NCI-H82 treated with DMSO at 0.1 percent for 48 hours (cell line): ENCODE measurements around the gene ATF6.

Source experiments
- DNase-seq: peaks from one replicate; lab custom pipeline; 2025; ENCODE audit not compliant: unreplicated experiment; lab: John Stamatoyannopoulos, UW

ATF6 gene

DNA sequence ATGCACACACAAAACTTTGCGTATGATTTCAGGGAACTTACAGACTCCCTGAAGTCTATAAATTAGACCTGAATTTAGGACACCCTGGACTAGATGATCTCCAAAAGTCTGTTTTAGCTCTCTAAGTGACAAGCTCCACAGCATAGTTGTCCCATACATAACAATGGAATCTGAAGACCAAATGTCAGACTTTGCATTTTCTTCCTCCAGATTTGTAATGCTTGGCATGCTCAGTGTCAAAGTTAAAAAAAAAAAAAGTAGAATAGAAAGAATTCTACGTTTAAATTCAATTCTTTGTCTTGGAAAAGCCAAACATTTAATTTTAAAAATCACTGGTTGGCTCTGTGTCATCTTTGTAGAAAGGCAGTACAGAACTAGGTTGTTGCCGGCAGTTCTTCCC, 190.8 kb downstream of the ATF6 start:
- DNase-seq = no peak

DNA sequence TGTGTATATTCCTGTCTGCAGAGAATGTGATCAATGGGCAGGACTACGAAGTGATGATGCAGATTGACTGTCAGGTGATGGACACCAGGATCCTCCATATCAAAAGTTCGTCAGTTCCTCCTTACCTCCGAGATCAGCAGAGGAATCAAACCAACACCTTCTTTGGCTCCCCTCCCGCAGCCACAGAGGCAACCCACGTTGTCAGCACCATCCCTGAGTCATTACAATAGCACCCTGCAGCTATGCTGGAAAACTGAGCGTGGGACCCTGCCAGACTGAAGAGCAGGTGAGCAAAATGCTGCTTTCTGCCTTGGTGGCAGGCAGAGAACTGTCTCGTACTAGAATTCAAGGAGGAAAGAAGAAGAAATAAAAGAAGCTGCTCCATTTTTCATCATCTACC, 192.3 kb downstream of the ATF6 start:
- DNase-seq = no peak

DNA sequence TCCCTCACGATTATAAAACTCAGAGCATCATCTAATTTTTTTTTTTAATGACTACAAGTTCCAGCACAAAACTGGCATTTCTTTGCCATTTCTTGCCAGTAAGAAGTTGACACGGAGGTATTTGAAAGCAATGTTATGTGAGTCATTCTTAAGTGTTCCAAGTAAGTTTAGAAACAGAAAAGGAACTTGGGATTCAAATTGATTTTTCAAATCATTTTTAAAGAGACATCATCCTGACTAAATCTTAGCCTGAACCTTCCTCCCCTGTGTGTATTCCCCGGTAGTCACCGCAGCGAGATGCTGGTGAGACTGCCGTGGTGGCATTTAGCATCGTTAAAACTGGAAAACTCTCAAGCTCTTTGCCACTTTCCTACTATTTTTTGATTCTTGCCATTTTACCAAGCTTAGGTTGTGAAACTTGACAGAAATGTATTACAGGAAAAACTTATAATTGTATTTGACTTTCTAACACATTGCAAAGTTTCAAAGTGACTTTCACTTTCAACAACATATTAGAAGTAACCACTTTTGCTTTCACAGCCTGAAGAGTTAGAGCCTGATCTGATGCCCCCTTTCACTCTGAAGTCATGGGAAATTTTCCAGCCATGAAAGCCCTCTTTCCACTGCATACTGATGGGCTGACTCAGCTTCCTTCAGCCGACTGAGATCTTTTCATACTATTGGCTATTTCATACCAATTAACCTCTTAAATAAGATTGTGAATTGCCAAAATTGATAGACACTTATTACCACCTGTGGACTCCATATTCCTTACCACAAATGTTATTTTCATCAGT, 196.2 kb downstream of the ATF6 start:
- DNase-seq = no peak

DNA sequence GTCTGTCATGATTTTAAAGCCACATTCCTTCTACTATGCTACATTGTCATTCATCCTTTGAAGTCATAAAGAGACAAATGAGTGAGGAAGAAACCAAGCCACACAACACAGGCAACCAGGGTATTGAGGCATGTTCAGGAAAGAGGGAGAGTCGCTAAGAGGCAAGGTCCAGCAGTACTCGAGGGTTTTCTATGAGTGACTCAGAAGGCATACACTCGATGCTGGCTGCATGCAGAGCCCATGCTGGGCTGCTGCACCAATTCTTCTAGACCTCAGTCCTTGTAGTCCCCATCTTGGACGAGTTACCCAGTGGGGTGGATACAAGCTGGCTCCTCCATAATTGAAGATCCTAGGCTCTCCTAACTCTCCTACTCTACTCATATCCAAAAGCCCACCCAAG, 199.9 kb downstream of the ATF6 start:
- DNase-seq = no peak

DNA sequence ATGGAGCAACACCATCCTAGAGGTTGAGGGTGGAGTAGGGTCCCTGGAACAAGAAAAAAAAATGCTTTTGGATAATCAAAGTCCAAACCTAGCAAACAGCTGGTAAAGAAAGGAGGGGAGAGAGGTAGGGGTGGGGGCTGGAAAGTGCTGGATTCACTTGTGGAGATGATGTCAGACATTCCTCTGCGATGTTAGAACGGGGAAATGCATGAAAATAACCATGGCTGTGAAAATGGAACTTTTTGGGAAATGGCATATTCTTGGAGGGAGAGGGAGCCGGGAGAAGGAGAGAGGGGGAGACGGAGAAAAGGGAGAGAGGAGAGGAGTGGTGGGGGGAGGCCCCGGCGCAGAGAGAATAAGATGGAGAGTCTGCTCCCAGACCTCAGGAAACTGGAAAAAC, 203.9 kb downstream of the ATF6 start:
- no peak for DNase-seq

DNA sequence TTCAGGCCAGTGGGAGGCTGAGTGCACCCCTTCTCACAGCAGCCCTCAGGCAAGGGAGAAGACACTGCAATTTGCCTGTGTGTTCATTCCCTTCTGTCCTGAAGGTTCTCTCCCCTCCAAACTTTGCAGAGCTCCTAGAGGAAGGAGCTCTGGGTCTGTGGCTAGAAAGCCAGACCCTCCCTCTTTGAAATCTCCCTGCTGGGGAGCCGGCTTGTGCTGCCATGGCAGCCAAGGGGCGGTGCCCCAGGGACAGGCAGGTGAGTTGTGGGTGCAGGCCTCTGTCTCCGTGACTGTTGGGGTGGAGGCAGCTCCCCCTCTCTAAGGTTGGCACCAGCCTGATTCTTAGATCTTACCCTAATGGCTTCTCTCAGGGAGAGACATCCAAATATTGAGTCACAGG, 204.5 kb downstream of the ATF6 start:
- DNase-seq = no peak

DNA sequence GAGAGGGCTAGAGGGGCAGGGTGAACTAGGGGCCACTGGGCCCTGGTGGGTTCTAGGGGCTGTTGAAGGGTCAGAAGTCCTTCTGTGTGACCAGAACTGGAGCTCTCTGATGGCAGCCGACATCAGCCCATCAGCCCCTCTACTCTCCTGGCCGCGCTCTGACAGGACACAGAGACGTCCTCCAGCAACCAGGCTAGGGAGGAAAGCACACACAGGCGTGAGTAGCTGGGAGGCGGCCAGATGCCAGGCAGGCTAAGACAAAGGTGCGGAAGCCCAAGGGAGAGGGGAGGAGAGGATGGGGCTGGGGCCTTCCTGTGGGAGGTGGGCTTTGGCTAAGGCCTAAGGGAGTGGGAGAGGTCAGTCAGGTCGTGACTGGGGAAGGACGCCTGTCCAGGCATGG, 206.7 kb downstream of the ATF6 start:
- no peak for DNase-seq

DNA sequence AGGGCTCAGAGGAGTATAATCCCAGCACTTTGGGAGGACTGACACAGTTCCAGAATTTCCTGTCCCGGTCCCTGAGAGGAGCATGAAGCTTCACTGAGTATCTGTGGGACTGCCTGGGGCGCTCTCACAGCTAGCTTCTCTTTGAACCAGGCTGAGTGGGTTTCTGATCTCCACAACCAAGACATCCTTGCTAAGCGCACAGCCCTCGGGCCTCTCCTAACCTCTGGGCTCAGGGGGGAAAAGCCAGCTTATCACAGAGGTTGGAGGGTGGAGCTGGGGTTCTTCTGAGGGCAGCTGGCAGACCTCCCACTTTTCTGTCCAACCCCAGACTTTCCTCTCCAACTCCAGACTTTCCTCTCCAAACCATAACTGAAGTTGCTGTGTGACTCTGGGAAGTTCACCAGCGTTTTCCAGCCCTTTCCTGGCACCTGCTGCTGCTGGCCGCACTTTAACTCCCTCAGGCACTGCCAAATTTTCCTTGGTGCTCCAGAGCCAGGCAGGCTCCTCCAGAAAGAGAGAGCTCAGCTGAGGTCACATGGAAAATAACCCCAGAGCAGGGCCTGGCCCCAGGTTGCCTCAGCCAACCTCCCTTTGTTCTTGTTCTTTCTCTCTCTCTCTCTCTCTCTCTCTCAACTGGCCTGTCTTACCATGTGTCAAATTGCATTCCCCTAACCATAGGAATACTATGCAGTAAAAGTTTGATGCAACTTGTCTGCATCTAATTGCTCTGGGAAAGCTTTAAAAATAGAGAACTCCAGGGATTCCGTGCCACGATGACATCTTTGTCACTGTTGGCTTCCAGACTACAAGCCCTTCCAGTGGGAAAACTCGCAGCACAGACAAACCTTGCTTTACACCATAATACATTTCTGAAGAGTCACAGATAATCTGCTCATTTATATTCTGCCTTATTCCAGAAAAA, 208.1 kb downstream of the ATF6 start:
- no peak for DNase-seq

DNA sequence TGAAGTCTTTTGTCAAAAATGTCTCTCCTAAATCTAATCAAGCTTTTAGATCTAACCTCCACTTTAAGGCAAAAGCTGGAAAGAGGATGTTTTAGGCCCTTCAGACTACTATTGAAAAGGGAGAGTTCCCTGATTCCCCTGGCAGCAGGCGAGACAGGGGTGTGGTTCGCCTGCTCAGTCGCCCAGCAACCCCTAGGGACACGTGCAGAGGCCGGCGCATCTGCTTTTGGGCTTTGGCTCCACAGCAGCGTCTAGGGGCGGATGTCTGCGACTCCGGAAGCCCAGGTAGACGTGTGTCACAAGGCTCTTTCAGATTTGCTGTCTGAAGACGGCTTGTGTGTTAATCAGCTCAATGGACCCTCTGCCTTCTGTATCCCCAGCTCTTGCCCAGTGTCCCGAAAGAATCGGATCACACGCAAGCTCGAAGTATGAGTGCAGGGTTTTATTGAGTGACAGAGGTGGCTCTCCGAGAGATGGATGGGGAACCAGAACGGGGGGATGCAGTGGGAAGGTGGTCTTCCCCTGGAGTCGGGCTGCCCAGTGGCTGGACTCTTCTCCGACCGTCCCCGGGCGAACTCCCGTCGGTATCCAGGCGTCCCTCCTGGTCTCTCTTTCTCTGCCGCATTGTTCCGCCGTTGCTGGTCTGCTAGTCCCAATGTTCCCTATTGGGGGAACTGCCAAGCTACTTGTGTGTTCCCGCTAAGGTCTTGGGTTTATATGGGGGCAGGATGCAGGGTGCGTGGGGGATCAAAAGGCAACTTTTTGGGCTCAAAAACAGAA, 212.1 kb downstream of the ATF6 start:
- no peak for DNase-seq

DNA sequence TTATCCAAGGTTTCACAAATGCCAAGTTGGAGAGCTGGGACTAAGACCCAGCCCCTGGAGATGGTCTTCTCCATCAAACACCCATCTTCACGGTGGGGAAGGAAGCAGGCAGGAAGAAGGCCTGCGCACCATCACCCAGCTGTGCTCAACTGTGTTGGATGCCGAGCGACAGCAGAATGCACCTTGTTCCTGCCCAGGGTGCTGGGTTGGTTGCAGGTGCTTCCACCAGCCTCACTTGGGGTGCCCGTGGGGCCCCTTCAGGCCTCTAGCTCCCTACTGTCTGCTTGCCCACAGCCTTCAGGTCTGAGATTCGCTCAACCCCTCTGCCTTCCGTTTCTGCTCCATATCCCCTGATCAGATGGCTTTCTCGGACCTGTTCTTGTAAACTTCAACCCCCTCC, 215.0 kb downstream of the ATF6 start:
- no peak for DNase-seq

DNA sequence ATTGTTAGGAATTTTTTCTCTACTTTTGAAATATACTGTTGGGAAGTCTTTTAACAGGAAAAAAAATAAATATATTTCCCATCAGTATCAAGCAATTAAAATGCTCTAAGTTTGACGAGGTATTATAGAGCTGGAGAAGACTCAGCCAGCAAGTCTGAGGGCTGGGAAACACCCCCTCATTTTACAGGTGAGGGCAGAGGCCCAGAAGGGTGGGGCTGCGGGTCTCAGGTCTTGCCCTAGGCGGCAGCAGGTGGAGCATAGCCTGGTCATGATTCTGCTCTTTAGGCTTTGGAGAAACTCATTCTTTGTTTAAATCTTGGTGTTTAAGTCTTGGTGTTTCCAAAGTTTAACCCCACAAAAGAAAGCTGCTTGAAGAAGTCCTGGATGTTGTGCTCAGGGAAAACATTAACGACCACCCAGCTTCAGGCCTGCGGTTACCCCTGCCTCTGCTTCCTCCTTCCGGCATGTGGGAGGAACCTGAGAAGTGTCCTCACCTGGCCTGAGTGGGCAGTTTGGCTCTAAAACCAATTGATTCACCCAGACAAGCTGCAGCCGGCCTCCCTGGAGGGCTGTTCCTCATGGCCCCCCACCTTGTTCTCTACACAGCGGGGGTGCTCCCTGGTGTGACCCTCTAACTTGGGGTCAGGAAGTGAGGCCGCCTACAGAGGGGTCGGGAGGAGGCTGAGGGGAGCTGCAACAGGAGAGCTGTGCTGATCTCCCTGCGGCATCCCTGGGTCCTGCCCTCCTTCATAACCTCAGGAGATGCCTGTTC, 215.8 kb downstream of the ATF6 start:
- no peak for DNase-seq

DNA sequence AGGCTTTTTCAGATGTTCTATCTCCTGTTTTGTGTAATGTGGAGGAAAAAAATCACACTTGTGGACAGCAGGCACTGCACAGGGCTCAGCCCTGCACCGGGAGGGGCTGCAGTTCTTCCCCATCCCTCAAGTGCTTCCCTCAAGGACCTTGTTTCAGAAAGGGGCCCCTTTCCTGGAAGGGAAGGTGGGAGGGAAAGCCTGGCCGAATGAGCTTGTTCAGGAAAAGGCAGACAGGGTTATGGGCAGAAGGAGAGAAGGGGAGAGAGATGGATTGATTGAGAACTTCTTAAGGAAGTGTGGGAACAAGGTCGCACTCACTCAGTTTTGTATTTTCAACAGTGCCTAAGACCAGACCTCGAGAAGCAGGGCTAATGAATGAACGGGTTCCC, 216.4 kb downstream of the ATF6 start:
- DNase-seq = no peak

DNA sequence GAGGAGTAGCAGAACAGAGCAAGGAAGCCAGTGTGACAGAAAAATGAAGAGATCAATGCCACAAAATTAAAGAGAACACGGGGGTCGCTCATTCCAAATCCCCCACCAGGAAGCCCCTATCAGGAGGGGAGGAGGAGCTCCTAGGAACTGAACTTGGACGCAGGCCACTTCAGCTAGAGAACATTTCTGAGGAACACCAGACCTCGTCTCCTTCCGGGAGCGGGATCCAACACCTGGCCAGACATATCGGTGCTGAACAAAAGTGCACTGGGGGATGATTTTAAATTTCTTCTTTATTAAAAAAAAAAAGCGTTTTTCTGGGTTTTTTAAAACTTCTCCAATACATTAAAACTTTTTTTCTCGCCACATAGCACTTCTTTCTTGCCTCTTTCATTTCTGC, 216.8 kb downstream of the ATF6 start:
- no peak for DNase-seq

DNA sequence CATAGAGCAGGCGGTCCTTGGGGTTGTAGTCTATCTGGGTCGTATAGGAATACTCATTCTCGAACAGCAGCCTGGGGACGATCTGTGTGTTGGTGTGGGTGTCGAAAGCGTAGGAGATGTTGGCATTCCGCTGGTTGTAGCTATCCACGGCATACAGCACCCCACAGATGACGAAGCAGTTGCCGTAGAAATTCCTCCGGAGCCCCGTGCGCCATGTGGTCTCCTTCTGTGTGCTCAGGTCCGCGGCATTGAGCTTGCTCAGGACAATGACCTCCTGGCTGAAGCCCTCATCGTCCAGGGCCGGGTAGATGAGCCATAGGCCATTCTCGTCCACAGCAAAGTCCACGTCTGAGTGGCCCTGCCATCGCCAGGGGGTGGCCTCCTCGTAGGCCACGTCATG, 217.6 kb downstream of the ATF6 start:
- no peak for DNase-seq

DNA sequence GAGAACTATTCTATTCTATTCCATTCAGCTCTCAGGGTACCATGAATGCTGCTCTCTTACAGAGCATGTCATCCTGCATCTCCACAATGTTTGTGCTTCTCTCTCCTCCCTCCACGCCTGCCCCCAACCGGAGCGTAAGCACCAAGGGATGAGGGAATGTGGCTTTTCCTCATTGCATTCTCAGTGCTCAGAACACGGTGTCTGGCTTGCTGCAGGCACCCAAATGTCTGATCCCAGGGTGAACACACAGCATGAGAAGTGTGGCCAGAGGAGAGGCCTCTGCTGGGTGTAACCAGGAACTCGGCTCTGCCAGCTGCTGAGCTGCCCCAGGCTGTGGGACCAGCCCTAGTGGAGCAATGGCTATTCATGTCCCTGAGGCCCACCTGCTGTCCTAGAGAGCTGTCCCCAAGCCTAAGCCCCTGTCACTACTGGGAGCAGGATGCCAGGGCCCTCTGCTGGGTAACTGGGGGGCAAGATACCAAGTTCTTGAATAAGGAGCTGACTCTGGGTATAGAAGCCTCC, 219.2 kb downstream of the ATF6 start:
- DNase-seq = no peak

DNA sequence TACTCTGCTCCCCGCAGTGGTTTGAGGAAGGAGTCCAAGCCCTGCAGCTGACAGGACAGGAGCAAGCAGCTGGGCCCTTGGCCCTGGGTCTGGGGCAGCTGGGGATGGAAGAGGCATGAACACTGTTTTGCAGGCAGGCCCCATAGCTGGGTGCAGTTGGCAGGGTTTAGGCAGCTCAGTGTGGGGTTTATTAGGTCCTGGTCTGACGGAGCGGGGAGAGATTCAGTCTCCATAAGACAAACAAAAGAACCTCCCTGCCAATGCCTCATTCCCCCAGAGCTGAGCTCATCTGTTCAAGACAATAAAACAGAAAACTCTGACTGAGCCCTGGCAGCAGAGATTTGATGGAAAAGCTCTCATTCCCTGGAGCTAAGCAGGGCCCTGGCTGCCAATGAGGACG, 220.2 kb downstream of the ATF6 start:
- DNase-seq = no peak

DNA sequence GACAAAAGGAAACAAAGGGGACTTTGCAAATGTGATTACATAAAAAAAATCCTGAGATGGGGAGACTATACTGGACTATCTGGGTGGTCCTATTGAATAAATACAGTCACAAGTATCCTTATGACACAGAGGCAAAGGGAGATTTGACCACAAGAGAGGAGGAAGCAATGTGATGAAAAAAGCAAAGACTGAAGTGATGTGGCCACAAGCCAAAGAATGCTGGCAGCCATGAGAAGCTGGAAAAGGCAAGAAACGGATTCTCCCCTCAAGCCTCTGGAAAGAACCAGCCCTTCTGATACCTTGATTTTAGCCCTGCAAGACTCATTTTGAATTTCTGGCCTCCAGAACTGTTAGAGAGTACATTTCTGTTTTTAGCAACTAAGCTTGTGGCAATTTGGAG, 221.2 kb downstream of the ATF6 start:
- no peak for DNase-seq

DNA sequence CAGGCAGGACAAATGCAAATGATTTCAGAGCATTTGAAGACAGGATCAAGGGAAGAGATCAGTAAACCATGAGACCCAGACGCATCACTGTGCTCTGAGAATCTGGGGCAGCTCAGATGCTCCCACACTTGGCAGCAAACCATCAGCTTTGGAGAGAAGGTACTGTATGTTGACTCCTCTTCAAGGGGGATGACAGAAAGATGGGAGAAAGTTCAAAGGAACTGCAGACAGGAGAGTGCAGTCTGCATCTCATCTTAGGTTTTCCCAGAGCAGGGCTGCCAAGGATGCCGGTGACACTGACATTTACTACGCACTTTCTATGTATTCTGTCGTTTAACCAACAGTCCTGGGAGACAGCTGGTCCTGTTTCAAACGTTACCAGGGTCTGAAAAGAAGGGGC, 221.8 kb downstream of the ATF6 start:
- no peak for DNase-seq

DNA sequence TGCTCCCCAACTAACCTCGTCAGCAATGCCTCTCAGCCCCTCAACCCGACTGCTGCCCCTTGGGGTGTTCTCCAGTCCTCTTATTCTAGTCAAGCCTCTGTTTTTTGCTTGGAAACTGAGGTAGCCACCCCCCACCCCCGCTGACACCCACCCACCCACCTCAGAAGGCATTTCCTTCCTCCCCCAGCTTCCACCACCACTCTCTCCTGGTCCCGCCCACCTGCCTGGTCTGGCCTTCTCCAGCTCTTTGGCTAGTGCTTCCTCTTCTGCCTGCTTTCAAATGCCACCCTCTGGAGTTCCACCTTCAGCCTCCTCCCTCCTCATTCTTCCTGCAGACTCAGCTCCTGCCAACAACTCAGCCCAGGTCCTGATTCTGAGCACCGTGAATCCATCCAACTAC, 222.3 kb downstream of the ATF6 start:
- DNase-seq = no peak

DNA sequence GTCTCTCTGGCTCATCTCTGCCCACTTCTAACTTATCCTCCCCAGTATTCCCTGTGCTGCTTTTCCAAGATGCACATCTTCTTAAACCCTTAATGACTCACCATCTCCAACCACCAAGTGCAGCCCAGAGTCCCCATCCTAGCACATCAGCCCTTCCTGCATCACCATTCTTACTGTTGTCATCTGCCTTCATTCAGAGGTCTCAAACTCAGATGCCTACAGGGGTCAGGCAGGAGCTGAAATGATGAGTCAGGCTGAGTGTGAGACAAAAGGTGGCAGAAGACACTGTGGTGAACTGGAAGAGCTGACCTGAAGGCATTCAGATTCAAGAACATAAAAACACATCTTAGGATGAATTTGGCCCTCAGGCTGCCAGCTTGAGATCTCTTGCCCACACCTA, 223.0 kb downstream of the ATF6 start:
- DNase-seq = no peak

DNA sequence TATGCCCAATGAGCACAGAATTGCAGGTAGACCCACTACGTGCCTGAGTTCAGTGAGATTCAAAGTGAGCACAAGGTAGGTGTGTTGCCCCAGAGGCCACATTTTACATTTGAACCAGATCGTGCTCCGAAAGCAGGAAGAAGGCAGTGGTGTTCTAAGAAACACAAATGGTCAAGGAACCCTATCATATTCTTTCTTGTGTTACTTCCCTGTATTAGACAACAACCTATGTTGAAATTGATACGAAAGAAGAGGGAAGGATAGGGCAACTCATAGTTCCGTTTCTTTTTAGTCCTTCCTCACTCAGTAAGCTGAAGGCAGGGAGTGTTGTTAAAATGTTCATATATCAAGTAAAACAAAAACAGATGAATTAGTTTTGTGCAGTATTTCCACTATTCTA, 223.7 kb downstream of the ATF6 start:
- DNase-seq = no peak
